ELR (cell line): Measurements from ENCODE around the gene ATP8B4.

Experiments
- DNase-seq: peaks from one replicate; pipeline ENCODE4 v3.0.0-alpha.2; 2015; ENCODE audit warnings: low read depth

Gene ATP8B4

GRCh38 chr15:49898097-49898496 lies 220.9 kb downstream of the ATP8B4 start:
- DNase-seq = no peak

- no peak for DNase-seq
Observed at GRCh38 chr15:49895347-49896223, 223.4 kb downstream of the ATP8B4 start.

GRCh38 chr15:49890689-49891088 lies 228.3 kb downstream of the ATP8B4 start:
- DNase-seq = no peak

GRCh38 chr15:49889536-49889935 lies 229.5 kb downstream of the ATP8B4 start:
- no peak for DNase-seq

GRCh38 chr15:49888734-49889133 lies 230.3 kb downstream of the ATP8B4 start:
- no peak for DNase-seq

GRCh38 chr15:49888323-49888693 lies 230.7 kb downstream of the ATP8B4 start:
- DNase-seq = no peak

- DNase-seq = no peak
Observed at GRCh38 chr15:49887659-49888322, 231.2 kb downstream of the ATP8B4 start.

- no peak for DNase-seq
Observed at GRCh38 chr15:49883121-49883520, 235.9 kb downstream of the ATP8B4 start.

GRCh38 chr15:49881866-49882265 lies 237.2 kb downstream of the ATP8B4 start:
- no peak for DNase-seq

- DNase-seq = no peak
Observed at GRCh38 chr15:49881433-49881832, 237.6 kb downstream of the ATP8B4 start.

GRCh38 chr15:49877873-49878521 lies 241.0 kb downstream of the ATP8B4 start:
- no peak for DNase-seq

- DNase-seq = no peak
Observed at GRCh38 chr15:49877117-49877872, 241.7 kb downstream of the ATP8B4 start.

- peak; percentile 8 for DNase-seq
Observed at GRCh38 chr15:49876401-49877038, 242.5 kb downstream of the ATP8B4 start.

- peak; percentile 12 for DNase-seq
Observed at GRCh38 chr15:49875392-49875791, 243.6 kb downstream of the ATP8B4 start.

GRCh38 chr15:49870472-49870871 lies 248.6 kb downstream of the ATP8B4 start:
- no peak for DNase-seq

GRCh38 chr15:49868348-49868747 lies 250.7 kb downstream of the ATP8B4 start:
- no peak for DNase-seq

GRCh38 chr15:49865925-49866757 lies 252.9 kb downstream of the ATP8B4 start:
- DNase-seq = peak; percentile 65

- no peak for DNase-seq
Observed at GRCh38 chr15:49864251-49864650, 254.8 kb downstream of the ATP8B4 start.

- DNase-seq = peak; percentile 20
Observed at GRCh38 chr15:49863431-49864224, 255.4 kb downstream of the ATP8B4 start.

- peak; percentile 20 for DNase-seq
Observed at GRCh38 chr15:49860101-49860500, 258.9 kb downstream of the ATP8B4 start.
